Dedifferentiated amniotic fluid mesenchymal stem cell (primary cell): ENCODE measurements around the gene FKBP5.
"Not testable (repeated sequence)": the region's sequence is repeated elsewhere in the genome, so short reads cannot be mapped to it uniquely, and the experiment has no call there.

Experiments used
- DNase-seq: peaks from one replicate; pipeline ENCODE4 v3.0.0-alpha.2; 2016; ENCODE audit errors: extremely low spot score

The FKBP5 gene

DNA sequence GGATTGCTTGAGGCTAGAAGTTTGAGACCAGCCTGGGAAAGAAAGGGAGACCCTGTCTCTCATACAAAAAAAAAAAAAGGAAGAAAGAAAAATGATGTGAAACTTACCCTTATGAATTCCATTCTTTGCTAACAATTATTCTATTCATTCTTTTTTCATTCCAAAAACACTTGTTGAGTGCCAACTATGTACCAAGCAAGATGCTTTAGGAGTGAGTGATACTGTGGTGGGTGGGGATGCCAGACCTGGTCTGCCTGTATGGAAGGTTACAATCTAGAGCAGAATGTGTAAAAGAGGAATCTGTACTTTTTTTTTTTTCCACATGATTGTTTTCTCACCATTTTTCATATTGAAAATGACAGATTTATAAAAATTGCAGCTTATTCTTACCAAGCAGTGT lies 102.2 kb downstream of the FKBP5 start:
- DNase-seq = no peak

DNA sequence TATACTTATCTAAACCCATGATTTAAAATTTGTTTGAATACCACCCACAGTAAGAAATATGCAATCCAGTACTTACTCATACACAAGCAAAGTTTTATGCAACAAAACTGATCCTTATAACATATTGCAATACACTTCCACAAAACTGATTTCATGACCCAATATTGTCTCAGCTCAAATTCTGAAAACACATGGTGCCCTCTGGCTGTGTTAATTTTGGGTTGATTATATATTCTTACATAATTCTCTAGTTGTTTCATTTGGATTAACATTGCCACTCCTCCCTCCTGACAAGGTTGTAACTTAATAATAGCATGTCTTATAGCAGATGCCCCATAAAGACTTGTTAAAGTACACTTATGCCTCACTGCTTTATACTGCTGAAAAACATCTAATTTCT lies 103.1 kb downstream of the FKBP5 start:
- no peak for DNase-seq

DNA sequence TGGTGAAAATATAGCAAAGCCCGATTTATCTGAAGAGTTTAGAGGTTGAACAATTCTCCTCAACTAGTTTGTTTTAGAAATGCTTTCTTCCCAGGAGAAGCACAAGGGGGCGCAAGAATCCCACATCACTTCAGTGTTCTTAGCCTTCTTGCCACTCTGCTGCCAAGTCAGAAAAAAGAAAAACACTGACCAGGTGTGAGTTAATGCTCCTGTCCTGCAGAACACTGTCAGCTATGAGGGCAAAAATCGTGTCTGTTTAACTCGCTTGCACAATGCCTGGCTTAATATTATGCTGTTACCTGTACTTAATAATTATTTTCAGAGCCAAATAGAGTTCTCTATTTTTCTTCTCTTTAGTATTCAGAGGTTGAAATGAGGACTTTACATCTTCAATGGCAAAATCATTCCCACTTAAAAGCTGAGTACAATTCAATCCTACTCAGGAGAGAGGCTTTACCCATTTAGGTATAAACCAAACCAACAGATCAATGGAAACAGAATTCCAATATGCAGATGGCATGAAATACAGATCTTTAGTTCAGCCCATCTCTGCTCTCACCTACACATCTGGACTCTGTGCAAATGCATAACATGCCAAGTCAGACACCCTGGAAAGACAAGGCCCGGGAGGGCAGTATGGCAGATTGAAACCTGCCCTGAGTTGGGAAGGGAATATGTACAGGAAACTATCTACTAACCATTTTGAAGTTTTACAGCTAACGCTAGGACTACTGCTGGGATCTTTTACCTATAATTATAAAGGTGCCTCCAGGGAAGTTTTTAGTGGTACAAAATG lies 104.6 kb downstream of the FKBP5 start:
- peak; percentile 83 for DNase-seq

DNA sequence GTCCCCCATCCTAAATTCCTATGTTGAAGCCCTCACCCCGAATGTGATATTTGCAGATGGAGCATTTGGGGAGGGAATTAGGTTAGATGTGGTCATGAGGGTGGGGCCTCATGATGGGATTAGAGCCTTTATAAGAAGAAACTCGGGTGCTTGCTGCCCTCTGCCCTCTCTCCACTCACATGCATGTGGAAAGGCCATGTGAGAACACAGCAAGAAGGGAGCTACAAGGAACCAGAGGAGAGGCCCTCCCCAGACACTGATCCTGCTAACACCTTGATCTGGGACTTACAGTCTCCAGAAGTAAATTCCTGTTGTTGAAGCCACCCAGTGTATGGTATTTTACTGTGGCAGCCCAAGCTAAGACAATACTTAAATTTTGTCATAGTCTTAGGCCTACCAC lies 106.4 kb downstream of the FKBP5 start:
- no peak for DNase-seq

DNA sequence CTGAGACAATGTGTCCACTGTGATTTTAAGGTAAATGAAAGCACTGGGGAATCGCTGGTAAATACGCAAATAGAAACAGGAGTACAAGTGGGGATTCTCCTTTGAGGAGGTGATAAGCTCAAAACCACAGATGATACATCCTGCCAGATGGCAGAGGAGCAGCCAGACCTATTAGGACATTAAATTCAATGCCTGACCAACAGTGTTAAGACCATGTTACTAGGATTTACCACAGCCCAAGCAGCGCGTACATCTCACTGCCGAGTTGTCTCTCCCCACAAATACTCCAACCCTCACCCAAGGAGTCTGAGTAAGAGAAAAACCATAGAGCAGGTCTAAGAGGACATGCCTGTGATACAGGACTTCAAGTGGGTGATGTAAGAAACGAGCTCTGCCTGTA lies 107.1 kb downstream of the FKBP5 start:
- DNase-seq = no peak

DNA sequence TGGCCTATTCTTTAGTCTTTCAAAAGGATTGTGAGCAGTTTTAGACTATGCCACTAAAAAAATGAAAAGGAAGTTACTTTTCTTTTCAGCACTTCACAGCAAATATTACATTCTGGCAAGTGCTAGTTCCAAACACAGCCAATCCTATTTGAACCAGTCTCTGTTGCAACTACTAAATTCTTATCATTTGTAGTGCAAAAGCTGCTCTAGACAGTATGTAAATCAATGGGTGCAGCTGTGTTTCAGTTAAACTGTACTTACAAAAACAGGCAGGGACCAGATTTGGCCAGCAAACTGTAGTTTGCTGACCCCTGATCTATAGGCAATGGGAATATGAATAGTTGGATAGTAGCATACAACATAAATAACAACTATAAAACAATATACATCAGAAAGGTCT lies 107.9 kb downstream of the FKBP5 start:
- no peak for DNase-seq

DNA sequence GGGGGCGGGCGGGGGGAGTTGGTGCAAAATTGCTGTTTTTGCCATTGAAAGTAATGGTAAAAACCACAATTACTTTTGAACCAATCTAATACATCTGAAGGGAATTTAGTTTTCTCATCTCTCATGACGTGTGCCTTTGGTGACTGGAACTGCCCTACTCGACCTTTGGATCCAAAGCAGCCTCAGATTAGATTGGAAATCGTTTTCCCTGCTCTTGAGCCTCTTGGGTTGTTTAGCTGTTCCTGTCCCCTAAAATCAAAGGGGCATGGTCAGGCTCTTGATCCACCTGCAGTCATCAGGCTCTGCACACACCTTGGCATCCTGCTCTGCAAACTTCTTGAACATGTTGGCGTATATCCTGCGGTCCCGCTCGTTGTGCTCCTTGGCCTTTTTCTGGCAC lies 112.0 kb downstream of the FKBP5 start:
- no peak for DNase-seq

DNA sequence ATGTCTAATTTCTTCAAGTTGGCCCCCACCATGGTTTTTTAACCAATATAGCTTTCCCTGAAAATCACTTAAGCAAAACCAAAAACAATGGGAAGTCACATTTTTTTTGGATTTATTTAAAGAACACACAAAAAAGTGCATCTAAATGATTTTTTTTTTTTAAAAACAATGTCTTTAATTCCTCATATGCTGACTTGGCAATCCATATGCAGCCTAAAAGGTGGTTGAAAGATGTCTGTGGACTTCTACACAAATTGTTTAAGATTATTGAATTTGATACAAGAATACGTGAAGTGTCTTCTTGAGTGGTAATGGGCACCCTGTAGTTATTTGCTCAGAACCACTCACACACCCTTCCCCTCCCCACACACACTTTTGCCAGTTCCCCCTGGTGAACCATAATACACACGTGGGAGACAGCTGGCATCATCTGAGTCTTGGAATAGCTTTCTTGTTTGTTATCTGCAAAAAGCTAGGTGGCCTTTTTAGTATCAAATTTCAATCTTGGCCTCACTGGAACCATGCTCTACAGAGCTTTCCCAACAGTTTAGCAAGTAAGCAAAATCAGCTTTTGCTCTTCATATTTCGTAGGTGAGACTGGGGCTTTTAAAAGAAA lies 115.1 kb downstream of the FKBP5 start:
- no peak for DNase-seq

DNA sequence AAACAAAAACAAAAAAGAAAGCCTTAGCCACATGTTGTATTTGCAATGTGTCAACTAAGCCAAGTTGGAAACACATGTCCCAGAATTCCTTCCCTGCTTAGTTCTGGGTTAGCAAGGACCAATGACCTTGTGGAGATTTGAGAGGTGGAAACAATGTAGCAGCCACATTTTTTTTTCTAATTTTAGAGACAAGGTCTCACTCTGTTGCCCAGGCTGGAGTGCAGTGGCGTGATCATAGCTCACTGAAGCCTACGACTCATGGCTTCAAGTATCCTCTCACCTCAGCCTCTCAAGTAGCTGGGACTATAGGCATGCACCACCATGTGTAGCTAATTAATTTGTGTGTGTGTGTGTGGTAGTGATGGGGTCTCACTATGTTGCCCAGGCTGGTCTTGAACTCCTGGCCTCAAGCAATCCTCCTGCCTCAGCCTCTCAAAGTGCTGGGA lies 117.8 kb downstream of the FKBP5 start:
- DNase-seq = not testable (repeated sequence)

DNA sequence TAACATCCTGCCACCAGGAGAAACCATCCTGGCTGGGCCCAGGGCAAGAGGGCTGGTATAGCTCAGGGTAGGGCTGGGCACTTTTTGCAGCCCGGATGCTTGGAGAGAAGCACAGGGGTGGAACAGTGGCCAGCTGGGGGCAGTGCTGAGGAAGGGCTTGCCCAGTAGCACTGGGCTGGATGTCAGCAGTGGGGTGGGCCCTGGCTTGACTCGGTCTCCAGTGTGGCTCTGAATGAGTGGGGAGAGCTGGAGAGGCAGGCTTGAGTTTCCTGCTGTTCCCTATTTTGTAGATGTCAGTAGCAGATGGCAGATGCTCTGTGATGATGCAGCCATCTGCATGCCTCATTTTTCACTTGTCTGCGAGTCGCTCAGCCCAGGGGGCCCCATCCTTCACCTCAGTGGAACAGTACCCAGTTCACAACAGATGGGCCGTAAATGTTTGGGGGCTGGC lies 119.7 kb downstream of the FKBP5 start:
- DNase-seq = no peak

DNA sequence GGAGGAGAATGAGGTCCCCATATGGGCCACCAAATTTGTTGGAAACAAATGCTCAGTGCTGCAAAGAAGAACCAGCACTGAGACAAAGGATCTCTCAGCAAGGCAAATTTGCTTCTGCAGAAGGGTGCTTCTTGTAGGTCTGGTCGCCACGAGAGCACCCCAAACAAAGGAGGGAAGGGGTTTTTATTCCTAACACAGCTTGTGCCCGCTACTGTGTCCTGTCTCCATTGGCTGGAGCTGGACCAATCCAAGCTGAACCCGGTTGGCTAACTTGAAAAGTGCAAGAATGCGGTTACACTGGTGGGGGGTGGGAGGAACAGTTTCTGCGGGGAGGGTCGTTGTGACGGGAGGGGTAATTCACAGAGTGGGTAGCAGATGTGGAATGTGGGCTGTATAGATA lies 121.9 kb downstream of the FKBP5 start:
- DNase-seq = no peak

DNA sequence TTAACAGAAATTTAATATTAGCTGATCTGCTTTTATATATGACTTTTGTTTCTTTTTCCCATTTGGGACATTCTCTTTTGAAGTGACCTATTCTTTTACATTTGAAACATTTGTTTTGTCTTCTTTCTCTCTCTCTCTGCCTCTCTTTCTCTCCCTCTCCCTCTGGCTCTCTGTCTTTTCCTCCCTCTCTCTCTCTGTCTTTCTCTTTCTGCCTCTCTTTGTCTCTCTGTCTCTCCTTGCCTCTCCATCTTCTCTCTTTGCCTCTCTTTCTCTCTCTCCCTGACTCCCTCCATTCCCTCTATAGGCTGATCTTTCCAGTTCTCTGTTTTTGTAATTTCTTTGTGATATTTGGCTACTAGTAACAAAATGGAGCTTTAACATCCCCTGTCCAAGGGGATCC lies 124.0 kb downstream of the FKBP5 start:
- DNase-seq = no peak

DNA sequence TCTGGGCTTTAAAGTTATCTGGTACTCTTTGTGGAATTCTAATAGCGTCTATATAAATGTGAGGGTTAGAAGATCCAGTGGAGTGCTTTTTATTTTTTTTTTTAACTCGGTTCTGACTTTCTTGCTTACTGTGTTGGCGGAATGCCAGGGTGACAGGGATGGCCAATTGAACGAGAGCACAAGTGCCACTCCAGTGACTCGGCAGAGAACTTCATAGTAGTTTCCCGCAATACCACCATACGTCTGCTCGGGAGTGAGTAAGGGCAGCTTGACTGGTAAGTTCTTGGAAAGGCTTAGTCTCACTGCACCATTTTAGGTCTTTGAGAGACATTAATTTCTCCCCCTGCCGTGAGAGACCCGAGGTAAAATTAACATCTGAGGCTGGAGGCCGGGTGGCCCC lies 126.7 kb downstream of the FKBP5 start:
- DNase-seq = no peak

DNA sequence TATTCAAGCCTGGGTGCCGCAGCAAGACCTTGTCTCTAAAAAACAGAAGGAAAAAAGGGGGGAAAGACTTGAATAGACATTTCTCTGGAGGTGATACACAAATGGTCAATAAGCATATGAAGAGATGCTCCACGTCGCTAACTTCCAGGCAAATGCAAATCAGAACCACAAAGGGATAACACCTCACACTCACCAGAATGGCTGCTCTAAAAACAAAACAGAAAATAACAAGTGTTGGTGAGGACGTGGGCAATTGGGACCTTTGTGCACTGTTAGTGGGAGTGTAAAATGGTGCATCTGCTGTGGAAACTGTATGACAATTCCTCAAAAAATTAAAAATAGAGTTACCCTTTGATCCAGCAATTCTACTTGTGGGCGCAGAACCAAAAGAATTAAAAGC lies 127.6 kb downstream of the FKBP5 start:
- no peak for DNase-seq

DNA sequence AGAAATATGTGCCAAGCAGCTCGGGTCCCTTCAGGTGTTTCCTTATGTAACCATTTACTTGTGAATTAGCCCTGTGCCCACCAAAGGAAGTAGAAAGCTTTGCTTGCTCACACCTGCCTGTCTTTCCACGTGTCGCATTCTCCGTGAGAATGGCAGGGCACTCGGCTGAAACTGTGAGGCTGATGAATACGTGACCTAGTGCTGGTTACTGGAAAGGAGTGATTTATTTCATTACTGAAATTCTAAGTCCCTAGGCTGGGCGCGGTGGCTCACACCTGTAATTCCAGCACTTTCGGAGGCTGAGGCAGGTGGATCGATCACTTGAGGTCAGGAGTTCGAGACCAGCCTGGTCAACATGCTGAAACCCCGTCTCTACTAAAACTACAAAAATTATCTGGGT lies 130.1 kb downstream of the FKBP5 start:
- DNase-seq = no peak

DNA sequence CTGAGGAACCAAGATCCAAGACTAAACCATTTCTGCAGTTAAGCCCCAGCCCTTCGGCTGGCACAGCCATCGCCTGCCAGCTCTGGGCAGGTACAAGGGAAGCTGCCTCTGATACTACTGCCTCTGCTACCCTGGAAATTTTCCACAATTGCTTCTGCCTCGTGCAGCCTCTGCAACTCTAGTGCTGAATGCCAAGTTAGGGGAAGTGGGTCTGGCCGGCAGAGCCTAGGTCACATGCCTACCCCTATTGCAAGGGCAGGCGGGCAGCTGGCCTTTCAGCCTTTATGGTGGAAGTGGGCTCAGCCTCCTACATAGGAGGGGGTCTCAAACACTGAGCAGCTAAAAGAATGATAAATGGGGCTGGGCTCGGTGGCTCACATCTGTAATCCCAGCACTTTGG lies 131.5 kb downstream of the FKBP5 start:
- DNase-seq = no peak

DNA sequence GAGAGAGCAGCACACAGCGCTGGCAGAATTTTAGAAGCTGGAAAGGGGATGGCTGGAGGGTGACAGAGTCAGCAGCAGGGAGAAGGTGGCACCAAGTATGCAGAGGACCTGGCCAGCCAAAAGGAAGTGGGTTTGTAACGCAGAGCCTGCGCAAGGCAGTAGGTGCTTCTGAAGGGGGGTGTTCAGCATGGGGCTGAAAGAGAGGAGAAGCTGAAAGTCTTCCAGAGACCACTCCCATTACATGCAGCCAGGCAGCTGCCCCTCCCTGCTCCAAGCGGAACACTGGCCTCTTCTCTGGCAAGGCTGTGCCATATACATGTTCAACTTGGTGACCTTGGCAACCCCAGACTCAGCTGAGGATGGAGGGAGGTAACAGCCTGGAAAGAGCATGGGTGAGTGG lies 133.9 kb downstream of the FKBP5 start:
- DNase-seq = no peak

DNA sequence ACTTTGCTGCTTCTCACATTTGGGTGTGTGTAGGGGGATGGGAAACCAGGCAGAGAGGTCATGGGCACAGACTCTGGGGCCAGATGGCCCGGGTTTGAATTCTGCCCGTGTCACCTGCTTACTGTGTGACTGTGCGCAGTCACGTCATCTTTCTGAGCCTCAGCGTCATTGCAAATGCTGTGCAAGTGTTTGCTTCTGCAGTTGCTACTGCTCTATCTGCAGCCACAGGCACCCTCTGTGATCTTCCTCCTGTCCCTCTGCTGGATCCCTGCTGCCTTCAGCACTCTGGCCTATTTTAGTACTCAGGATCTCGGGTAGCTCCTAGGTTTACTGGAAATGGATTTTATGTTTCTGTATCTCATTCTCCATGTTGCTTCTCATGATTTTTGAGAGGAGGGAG lies 135.4 kb downstream of the FKBP5 start:
- no peak for DNase-seq

DNA sequence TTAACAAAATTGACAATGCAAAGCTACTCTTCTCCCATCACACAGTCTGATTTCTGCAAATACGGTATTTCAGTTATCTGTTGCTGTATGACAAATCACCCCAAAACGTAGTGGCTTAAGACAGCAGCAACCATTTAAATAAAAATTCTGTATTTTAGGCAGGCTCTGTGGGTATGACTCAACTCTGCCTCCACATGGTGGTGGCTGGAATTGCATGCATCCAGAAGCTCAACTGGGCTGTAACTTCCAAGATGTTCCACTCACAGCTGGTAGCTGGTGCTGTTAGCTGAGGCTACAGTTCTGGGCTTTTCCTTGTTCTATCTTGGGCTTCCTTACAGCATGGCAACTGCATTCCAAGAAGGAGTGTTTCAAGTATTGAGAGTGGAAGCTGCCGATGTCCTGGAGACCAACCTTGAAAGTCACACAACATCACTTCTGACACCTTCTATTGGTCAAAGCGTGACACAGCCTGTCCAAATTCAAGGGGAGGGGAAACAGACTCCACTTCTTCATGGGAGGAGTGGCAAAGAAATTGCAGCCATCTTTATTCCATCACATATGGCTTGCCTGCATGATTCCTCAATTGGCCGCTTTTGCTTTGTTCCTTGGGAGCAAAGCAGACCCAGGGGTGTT lies 136.3 kb downstream of the FKBP5 start:
- DNase-seq = no peak

DNA sequence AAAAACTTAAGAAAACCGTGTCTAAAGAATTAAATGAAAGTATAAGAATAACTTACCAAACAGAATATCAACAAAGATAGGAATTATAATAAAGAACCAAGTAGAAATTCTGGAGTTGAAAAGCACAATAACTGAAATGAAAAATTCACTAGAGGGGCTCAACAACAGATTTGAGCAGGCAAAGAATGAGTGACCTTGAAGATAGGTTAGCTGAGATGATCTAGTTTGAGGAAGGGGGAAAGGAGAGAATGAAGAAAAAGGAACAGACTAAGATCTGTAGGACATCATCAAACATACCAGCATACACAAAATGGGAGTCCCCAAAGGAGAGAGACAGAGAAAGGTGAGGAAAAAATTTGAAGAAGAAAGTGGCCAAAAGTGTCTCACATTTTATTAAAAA lies 138.3 kb downstream of the FKBP5 start:
- no peak for DNase-seq

DNA sequence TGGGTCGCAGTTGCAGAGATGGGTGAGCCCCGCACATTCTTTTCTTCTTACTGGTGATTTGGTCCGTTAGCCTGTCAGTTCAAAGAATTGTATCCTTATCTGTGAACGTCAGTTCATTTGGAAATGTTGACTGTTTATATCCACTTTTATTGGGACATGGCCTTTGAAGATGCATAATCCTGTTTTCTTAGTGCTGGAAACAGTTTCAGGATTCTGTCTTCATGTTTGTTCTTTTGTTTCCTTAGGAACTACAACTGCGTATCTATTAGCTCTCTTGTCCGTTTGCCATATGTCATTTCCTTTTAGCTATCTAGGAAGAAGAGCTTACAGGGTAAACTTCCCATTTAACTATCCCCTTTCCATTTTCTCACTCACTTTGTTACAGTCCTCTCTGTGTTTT lies 141.0 kb downstream of the FKBP5 start:
- no peak for DNase-seq

DNA sequence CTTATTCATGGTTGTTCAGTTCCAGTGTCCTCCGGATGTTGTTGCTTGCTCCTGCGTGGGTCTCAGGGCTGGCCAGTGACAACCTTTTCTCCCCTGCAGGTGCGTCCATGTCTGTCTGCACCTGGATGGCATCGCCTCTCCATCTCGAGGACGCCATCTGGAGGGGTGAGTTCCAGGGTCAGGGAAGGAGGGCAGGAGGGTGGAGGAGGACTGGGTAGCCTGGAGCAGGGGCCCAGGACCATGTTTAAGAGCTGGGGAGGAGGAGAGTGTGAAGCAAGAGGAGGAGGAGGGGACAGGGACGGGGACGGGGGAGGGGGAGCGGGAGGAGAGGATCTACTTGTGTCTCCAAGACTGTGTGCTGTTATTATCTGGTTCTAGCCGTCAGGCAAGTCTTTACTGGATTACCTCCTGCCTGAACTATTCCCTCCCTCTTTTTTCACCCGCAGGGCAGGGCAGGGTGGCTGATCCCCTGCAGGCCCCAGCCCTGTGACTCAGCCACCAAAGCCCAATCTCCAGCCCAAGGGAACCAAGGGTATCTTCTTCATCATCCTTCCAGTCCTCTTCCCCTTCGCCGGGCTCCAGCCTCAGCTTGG lies 143.8 kb downstream of the FKBP5 start:
- DNase-seq = no peak
